HG02610 (cell line): ENCODE results near the gene STX7.
A peak's percentile ranks its signal among the peaks of the same experiment; 100 is the strongest.

ENCODE experiments used
- ATAC-seq: cut with Tn5 transposase; IDR thresholded peaks from one replicate; pipeline ENCODE4 v1.9.1; 2021; ENCODE audit warnings: mild to moderate bottlenecking, moderate library complexity; ENCODE audit not compliant: unreplicated experiment

The STX7 gene

DNA sequence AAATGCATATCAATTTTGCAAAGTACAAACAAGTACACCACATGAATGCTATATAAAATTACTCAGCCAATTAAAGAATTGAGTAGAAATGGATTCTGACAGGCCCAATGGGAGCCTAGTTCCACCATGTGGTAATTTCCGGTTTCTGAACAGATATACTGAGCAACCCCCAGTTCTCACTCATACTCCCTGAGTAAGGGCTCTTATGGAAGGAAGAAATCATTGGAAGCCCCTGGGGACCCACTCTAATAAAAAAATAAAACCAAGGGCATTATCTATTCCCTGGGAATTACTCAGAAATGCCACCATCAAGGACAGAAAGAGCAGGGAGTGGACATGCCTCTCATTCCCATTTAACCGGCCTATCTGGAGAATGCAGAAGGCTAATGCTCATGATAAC is 34.6 kb downstream of the STX7 start:
- no peak for ATAC-seq

DNA sequence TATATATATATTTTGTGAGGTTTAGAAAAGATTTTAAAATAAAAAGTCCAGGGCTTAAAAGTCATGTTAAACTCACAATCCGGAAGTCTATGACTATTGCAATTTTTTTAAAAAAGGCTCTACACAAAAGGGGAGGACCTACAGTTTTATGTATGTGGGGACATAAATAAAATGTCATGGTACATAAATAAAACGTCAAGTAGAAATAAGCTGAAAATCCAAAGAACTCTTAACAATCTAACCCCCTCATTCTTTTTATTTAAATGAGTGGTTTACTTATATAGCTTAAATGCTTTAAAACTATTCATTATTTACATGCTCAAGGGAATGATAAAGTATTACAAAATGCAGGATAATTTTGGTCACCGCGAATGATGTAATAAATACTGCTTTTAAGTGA is 36.2 kb downstream of the STX7 start:
- no peak for ATAC-seq

GRCh38 chr6:132475925-132476324 is 37.0 kb downstream of the STX7 start:
- ATAC-seq = no peak

- ATAC-seq = no peak
These were observed 41.1 kb downstream of the STX7 start for GRCh38 chr6:132471787-132472186.

DNA sequence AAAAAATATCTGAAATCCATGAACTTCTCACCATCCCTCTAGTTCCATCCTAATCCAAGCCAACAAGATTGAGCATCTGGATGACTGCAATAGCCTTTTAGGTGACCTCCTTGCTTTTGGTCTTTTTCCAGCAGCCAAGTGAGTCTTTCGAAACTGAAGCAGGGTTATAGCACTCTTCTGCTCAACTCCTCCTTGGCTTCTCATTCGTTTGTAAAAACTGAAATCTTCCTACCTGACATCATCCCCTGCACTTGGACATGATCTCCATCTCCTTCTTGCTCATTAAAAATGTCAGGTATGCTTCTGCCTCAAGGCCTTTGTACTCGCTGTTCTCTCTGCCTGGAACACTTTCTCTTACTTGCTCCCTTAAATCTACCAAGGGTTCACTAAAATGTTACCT is 46.0 kb downstream of the STX7 start:
- ATAC-seq = no peak

- peak; percentile 89 for ATAC-seq
These were observed 47.1 kb downstream of the STX7 start for GRCh38 chr6:132465530-132466485.

- ATAC-seq = no peak
These were observed 48.2 kb downstream of the STX7 start for GRCh38 chr6:132464538-132465256.

- no peak for ATAC-seq
These were observed 51.0 kb downstream of the STX7 start for GRCh38 chr6:132461958-132462357.

DNA sequence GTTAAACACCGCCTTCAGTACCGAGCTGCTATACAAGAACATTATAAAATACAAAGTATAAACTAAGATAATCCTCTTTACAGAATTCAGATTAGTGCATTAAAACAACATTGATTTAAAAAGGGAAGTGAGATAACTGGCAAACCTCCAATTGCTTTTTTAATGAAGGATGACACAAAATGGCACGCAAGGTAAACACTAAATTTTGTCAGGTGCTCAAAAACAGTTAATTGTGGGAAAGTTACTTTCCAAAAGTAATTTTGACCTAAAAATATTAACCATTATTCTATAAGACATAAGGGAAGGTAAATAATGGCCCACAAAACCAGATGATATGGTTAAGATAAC is 53.3 kb downstream of the STX7 start:
- ATAC-seq = no peak

DNA sequence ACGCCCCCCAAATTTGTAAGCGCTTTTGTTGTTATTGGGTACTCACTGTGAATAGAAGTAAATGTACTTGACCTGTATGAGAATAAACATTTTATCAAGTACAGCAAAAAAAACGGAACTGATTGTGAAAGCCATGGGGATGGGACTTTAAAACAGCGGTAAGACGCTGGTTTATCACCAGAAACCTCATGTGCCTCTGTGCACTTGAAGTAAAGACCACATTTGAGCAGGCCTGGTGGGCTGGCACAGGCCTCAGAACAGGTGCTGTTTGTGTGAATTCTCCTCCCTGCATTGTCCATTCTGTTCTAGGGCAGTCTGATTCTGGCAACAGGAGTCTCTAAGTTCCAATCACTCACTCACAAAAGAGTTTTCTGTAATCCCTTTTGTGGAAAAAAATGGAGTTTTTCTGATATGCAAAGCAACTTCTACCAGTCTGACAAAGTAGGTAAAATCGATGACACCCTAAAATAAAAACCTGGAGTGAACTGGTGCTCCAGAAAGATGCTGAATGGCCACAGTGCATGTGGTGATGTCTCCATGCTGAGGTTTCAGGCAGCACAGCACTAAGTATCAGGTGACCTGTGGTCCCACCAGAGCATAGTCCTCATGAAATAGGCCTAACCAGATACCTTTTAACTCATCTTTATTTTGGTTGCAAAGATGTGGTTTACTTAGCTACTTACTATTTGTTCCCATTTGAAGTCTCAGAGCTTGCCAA is 53.9 kb downstream of the STX7 start:
- ATAC-seq = no peak

DNA sequence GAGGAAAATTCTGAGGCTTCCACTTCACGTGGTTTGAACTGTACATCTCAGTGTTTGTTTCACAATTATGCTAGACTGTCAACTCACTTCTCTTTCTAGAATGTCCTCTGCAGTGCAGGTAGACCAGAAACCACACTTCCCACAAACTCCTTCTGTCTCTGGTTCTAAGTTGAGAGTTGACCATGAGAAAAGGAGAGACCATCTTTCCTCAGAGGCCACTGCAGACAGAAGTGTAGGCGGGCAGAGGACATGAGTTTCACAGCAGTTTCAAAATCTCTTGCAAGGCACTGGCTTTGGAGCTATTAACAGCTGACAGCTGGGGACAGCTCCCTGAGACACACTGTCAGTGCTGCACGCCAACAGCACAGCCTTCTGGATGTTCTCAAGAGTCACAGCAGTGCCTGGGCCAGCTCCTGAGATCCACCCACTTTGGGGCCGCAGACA is 56.2 kb downstream of the STX7 start:
- ATAC-seq = peak; percentile 95

DNA sequence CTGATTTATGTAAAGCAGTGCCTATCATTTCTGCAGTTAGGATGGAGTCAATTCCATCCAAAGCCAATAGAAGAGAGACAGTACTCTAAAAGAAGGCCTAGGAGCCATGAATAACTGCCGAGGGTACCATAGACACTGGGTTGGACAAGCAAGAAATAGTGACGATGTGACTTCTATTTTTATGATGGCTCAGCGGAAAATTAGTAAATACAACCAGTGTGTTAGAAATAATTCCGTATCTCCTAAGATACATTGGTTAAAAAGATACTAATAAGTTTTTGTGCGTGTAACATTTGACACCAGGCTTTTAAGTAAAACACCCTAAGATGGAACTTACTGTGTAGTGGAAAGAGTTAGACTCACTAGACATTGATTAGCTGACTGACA is 66.1 kb downstream of the STX7 start:
- ATAC-seq = no peak

- no peak for ATAC-seq
These were observed 66.6 kb downstream of the STX7 start for GRCh38 chr6:132446141-132446854.

GRCh38 chr6:132445201-132445951 is 67.5 kb downstream of the STX7 start:
- ATAC-seq = no peak

DNA sequence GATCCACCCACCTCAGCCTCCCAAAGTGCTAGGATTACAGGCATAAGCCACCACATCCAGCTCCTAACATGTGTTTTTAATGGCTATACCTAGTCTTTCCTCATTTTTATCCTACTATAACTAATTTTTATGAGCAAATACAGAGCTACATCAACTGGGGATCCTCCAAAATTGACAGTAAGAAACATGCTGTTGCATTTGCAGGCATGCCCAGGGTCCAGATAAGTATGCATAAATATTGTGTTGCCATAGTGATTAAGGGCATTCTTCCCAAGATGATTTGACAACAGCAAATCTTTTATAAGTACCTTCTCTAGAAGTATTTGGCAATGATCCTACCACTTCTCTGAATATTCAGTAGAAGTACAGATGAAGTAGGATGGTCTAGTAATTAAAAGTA is 69.7 kb downstream of the STX7 start:
- no peak for ATAC-seq

- ATAC-seq = no peak
These were observed 82.8 kb downstream of the STX7 start for GRCh38 chr6:132430110-132430509.

- no peak for ATAC-seq
These were observed 87.7 kb downstream of the STX7 start for GRCh38 chr6:132425176-132425575.

- ATAC-seq = no peak
These were observed 89.1 kb downstream of the STX7 start for GRCh38 chr6:132423839-132424238.

DNA sequence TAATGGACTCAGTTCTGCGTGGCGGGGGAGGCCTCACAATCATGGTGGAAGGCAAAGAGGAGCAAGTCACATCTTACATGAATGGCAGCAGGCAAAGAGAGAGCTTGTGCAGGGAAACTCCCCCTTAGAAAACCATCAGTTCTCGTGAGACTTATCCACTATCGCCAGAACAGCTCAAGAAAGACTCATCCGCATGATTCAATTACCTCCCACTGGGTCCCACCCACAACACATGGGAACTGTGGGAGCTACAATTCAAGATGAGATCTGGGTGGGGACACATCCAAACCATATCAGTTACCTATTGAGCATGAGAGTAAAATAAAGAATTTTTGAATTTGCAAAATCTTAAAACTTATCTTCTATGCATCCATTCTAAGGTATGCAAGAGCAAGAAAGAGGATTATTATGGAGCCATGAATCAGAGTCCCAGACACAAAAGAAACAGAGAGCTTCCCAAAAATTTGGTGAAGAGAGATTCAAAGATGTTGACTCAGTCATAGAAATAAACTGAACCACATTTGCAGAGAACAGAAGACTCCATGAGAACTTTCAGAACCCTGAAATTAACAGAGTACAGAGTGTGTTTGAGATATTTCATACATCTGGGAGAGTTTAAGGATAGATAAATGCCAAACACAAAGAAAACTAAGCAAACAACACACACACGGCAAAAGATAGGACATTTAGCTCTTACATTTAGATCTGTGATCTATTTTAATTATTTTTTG is 94.5 kb downstream of the STX7 start:
- no peak for ATAC-seq

DNA sequence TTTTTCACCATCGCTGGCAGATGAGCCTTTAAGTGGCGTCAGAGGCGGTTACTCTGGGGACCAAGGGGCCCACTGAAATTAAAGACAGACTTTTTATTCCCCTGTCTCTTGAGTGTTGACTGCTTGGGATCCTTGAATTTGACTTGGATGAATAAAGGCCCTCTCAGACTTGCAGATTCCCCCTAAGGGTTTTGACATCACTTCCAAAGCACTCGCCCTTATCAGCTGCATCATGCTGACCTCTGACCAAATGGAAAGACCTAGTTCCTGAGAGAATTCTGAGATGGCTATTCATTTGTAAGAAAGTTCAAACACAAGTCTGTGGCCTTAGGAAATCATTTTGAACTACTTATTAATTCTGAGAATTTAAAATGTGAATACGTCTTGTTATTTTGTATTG is 98.2 kb downstream of the STX7 start:
- ATAC-seq = no peak
